Tongue (tissue), 2 donors: ENCODE measurements around the gene ACSM5. TPM values are rescaled to one million over a fixed set of nuclear protein-coding genes. Genes with fewer than 3 reads are reported as not detected.
"Not testable (repeated sequence)": the region's sequence is repeated elsewhere in the genome, so short reads cannot be mapped to it uniquely, and the experiment has no call there.

Source experiments
- DNase-seq: peaks from one replicate; pipeline ENCODE4 v3.0.0-alpha.2; 2015
- total RNA-seq: library from RNA; depleted of rRNA; stranded (reverse); fragments of >200 nt; gene quantifications from one replicate; pipeline ENCODE4 v1.2.3, GENCODE V29; 2014

Gene ACSM5
- total RNA-seq, 1 donor from 2014 or later: not detected

DNA sequence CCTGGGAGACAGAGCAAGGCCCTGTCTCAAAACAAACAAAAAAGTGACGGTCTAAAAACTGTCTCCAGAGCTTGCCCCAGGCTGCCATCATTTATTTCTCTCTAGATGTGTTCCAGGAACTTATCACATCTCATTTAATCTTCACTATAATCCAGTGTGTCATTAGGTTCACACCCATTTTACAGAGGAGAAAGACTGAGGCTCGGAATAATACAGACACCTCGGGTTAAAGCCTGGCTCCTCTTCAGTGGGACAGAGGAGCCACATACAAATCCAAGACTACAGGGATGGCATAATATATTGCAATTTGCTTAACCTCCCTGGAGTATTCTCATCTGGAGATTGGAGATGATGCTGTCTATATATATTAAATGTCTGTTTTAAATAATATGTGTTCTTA is 10.7 kb upstream of the ACSM5 start:
- no peak for DNase-seq

DNA sequence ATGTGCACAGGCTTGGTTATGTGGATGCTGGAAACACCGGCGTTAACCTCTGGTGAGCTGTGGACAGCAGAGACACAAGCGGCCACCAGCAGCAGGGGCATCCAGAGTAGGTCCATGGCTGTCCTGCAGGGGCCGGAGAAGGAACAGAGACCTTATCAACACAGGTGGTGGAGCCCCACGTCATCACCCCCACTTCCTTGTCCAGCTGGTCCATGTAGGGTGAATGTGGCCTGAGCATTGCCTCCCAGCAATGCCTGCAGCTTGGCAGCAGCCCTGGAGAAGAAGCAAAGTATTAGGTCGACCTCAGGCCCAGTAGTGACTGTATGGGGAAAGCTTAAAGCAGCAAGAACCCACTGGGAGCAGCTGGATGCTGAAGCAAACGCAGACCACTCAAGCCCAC is 10.1 kb upstream of the ACSM5 start:
- no peak for DNase-seq

DNA sequence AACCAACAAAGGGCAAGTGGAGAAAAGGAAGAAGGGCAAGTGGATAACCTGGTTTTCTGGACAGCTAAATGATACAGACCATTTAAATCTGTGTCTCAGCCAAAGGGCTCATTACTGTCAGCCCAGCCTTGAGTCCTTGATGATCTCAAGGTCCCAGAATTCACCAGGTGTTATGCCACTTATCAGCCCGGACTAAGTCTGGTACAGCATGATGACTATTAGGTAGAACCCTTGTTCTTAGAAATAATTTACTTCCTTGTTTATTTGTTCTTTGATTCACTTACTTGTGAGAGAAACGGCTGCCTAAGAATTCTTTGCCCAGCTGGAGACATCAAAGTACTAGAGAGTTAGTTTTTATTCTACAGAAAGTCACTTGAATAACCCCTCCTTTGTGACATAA is 8.3 kb upstream of the ACSM5 start:
- DNase-seq: no peak

DNA sequence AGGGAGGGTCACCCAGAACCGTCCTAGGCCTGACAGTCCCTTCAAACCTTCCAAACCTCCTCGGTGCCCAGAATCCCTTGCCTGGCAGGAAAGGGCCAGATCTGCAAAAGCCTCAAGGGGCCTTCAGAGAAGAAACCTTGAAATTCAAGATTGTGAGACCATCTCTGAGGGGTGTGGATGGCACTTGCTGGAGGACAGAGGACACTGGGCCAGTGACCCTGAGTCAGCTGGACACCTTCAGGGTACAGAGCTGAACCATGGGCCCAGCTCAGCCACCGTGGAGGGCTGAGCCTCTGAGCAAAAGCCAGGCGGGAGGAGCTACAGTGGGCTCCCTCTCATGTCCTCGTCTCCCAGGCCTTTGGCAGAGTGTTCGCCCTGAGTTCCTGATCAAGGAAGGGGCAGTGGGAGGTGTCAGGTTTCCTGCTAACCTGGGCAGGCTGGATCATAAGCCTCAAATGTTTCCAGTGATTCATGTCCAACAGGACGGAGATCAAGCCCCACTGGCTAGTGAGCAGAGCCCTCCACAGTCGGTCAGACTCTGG is 7.8 kb upstream of the ACSM5 start:
- no peak for DNase-seq

DNA sequence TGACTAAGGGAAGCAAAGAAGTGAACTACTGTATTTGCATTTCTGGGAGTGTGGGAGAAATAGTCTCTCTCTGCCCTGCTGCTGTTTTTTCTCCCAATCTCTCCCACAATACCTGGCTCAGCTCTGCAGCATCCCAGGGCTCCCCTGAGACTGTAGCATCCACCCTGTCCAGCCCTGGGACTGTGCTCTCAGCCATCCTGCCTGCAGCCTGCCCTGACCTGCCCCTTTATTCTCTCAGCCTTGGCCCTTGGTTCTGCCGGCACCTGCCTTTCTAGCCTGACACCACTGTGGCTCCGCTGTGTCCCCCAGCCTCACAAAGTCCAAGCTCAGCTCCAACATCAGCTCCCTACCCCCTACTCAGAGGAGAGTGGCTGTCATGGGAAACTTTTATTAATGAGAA is 6.7 kb upstream of the ACSM5 start:
- DNase-seq: no peak

DNA sequence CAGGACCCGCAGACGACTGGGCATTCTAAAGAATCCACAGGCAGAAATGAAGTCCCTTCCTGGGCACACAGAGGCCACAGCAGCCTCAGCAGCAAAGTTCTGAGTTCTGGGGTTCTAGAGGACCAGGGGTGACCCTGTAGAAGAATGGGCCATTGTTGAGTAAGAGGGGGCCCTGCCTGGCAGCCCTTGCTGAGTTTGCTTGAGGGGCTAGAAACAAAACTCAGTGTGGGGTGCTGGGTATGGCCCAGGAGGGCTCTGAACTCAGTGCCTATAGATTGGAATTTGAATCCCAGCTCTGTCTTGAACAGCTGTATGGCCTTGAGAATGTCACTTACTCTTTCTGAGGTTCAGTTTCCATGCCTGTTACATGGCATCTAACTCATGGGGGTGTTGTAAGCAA is 4.7 kb upstream of the ACSM5 start, which contains the start of gene PDILT:
PDILT (minus strand) TSS at position 101 of the 400 bp plus-strand sequence. CDS start 5,437 bp downstream, outside the sequence.
- no peak for DNase-seq

DNA sequence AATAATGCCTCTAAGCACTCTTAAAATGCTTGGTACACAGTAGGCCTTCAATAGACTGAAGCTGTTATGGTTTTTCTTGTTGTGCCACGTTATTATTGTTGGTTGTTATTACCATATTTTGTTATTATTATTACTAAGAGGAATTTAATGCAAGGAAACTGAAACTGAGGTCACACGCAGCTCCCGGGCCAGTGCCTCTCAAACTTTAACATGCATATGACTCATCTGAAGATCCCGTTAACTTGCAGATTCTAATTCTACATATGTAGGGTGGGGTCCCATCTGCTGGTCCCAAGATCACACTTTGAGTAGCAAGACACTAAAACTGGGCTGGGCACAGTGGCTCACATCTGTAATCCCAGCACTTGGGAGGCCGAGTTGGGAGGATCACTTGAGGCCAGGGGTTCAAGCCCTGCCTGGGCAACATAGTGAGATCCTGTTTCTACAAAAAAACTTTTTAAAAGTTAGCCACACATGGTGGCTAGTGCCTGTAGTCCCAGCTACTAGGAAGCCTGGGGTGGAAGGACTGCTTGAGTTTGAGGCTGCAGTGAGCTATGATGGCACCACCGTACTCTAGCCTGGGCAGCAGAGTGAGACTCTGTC is 888 bp downstream of the ACSM5 start:
- no peak for DNase-seq

DNA sequence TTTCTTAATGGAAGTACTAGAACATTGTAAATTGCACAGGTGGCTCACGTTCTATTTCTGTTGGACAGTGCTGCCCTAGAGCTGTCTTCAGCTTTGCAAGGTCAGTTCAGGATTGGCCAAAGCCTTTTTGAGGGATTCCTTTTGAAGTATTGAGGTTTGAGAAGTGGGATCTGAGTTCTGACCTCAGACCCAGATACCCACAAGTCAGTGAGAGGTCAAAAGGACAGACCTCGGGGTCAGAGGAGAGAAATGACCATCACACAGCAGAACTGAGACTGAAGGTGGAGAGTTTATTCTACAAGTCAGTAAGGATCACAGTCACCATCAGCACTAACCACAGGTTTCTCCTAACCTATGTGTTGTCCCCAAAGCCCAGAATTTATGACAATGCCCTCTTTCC is 1.7 kb downstream of the ACSM5 start:
- no peak for DNase-seq

DNA sequence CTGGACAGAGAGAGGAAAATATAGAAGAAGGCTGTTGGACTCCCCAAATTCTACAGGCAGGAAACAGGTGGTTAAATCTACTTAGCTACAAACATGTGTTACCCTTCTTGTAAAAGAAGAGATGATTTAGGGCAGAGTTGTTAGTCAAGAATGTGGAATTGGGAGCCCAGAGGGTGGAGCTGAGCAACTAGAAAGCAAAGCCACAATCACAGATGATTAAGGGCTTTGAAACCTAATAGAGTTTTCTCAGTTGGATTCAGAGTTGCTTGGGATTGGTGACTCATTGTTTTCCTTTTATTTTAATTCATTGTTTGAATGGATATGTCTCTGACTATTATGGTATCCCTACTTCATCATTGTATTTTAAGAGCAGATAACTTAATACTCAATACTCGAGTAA is 6.2 kb downstream of the ACSM5 start:
- DNase-seq: no peak

DNA sequence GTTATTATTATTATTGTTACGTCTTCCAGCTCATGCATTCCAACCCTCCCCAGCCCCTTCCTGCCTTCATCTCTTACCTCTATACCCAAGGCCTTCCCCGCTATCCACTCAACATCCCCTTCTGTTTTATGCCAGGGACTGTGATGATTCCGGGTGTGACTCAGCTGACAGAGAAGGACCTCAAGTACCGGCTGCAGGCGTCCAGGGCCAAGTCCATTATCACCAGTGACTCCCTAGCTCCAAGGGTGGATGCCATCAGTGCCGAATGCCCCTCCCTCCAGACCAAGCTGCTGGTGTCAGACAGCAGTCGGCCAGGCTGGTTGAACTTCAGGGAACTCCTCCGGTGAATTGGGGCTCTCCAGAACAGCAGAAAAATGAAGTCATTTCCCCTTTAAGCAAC is 9.8 kb downstream of the ACSM5 start:
- not testable (repeated sequence) for DNase-seq

DNA sequence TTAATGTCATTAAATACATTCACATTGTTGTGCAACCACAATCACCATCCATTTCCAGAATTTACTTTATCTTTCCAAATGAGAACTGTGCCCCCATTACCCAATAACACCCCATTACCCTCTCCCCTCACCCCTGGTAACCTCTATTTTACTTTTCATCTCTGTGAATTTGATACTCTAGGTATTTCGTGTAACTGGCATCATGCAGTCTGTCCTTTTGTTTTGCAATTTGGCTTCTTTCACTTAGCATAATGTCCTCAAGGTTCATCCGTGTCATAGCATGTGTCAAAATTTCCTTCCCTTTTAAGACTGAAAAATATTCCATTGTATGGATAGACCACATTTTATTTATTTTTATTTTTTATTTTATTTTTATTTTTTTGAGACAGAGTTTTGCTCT is 12.4 kb downstream of the ACSM5 start:
- not testable (repeated sequence) for DNase-seq

DNA sequence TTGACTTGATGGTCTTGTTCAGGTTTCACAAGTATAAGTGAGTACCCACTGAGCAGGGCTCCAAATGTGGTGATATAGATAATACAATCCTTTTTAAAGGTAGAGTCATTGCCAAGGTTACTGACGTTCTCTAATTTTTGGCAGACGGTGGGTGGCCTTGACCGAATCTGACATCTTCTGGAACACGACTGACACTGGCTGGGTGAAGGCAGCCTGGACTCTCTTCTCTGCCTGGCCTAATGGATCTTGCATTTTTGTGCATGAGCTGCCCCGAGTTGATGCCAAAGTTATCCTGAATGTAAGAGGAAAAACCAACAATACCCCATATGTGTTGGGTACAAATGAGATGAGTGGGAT is 14.4 kb downstream of the ACSM5 start:
- DNase-seq: not testable (repeated sequence)

DNA sequence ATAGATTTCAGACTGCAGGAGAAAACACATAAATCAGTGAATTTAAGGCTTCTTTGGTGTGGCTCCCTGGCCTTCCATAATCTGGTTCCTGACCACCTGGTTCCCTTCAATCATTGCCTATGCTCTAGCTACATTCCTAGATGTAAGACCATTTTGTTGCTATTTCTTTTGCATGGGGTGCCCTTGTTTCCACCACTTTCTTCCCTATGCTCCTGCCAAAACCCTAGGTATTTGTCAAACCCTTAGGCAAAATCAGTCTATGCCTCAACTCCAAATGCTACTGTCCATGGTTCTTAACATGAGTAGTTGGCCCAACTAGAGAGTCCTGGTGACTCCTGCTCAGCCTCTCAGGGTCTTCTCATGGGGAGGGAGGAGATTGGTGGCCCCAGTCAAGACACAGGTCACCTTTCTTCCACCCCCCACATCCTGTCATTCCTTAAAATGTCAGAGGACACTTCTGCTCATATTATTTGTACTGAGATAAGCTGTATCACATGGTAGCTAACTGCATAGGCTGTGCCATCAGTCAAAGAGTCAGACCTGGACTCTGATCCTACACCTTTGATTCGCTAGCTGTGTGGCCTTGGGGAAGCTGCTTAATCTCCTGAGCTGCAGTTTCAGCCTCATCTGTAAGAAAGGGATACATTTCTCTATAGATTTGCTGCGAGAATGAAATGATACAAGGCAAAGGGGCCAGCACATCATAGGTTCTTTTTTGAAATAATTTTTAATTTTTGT is 15.0 kb downstream of the ACSM5 start:
- DNase-seq: no peak

DNA sequence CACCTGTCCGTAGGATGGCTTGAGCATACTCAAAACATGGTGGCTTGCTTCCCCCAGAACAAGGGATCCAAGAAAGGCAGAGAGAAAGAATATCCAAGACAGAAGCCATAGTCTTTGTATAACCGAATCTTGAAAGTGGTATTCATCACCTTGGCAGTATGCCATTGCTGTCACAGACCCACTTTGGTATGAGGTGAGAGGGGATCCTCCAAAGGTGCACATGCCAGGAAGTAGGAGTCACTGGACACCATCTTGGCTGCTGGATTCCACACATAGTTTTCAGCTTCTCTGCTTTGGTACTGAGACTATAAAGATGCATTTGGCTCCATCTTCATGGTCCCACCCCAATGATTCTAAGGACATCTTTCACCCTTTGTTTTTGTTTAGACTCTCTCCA is 18.1 kb downstream of the ACSM5 start:
- DNase-seq: not testable (repeated sequence)

DNA sequence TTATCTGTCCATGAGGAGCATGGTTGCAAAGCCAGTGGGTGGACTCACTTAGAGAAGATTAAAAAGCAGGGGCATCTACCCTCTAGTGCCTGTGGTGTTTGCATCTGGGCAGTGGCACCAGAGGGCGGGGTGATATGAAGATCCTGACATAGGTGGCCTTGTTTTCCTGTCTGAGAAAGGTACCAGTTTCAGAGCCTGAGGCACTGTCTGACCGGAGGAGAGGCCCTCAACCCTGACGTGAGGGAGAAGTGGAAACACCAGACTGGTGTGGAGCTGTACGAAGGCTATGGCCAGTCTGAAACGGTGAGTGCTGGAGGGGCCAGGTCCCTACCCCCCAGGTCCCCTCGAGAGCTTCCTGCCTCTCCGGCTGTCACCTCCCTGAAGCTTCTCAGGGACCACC is 20.2 kb downstream of the ACSM5 start:
- not testable (repeated sequence) for DNase-seq

DNA sequence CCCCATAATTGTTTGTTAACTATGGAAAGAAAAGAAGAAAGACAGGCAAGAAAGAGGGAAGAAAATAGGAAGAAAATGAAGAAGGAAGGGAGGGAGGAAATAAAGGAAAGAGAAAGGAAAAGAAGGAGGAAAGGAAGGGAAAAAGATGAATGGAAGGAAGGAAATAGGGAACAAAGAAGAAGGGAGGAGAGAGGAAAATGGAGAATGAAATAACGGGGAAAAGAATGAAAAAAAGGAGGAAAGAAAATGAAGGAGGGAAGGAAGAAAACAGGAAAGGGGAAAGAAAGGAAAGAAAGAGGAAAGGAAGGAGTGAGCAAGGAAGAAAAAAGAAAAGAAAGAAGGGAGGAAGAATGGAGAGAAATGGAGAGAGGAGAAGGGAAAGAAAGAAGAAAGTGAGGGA is 21.1 kb downstream of the ACSM5 start:
- not testable (repeated sequence) for DNase-seq

DNA sequence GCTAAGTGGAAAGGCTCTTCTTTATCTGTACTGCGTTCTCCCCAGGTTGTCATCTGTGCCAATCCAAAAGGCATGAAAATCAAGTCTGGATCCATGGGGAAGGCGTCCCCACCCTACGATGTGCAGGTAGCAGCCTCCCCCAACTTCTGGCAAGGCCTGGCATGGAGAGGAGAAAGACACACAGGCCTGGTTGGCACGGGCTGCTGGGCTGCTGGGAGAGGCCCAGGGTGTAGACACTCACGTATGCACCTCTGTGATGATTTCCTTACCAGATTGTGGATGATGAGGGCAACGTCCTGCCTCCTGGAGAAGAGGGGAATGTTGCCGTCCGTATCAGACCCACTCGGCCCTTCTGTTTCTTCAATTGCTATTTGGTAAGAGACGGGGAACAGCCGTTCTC is 21.6 kb downstream of the ACSM5 start:
- DNase-seq: no peak

DNA sequence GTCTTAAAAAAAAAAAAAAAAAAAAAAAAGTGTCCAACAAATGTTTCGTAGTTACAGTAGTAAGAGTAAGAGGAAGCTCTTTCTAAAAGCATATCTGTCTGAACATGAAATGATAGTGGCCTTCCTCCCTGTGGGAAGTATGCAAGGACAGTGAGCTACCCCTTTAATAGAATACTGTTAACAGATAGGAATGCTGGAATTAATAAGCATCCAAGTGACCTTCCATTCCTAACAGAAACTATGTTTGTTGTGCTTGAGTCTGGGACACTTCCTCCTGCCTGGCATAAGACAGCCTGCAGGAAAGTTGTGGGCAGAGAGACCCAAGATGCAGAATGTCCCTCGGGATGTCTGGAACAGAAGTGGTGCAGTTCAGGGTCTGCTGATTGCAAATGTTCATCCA is 29.6 kb downstream of the ACSM5 start:
- DNase-seq: not testable (repeated sequence)

DNA sequence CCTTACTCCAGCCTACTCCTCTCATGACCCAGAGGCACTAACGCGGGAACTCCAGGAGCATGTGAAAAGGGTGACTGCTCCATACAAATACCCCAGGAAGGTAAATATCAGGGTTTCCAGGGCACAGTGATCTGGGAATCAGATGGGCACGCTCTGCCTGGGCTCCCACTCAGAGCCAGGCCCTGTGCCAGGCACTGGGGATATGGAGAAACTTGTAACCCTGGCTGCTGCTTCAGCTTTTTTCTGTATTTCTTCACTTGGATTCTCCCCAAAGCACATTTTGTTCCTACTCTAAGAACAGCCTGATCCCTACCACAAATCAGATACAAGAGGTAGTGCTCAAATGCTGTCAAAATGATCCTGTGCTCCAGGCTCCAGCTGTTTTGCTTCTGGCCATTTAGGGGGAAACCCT is 30.5 kb downstream of the ACSM5 start:
- peak; percentile 49 for DNase-seq

DNA sequence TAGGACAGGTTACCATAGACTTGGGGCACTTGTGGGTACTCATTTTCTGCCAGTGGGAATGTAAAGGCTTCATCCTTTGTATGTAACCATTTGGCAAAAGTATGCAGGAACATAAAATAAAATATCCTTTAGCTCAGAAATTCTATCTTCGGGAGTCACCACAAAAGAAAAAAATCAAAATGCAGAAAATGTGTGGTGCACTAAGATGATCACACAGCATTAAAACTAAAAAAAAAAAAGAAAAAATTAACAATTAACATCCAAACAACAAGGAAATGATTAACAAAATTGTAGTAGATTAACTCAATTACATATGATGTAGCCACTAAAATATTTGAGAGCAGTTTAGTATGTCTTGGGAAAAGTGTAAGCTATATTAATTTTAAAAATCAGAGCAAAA is 31.4 kb downstream of the ACSM5 start:
- not testable (repeated sequence) for DNase-seq

DNA sequence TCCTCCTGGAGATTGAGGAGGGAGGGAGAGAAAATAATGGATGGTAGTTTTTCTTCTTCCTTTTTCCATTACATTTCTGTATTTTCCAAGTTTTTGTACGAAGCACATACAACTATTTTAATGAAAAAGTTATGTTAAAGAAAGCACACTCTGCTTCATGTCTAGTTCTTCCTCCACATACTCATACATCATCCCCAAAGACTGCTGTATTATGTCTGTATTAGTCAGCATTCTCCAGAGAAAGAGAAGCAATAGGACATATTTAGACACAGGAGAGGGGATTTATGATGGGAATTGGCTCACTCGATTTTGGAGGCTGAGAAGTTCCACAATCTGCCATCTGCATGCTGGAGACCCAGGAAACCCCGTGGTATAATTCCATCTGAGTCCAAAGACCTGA is 31.9 kb downstream of the ACSM5 start:
- peak; percentile 20 for DNase-seq

DNA sequence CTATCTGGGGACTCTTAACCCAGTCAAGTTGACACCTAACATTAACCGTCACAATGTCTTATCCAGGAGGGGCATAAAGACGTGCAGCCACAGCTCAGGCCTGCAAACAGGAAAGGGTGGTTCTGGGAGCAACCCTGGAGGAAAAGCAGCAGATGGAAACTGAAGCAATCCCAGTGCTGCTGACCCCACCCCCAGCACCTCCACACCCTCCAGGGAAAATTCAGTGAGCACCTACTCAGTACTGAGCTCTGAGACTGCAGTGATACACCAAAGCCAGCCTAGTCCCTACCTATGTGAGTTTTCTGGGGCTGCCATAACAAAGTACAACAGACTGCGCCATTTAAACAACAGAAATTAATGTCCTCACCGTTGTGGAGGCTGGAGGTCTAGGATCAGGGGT is 32.5 kb downstream of the ACSM5 start:
- DNase-seq: not testable (repeated sequence)

DNA sequence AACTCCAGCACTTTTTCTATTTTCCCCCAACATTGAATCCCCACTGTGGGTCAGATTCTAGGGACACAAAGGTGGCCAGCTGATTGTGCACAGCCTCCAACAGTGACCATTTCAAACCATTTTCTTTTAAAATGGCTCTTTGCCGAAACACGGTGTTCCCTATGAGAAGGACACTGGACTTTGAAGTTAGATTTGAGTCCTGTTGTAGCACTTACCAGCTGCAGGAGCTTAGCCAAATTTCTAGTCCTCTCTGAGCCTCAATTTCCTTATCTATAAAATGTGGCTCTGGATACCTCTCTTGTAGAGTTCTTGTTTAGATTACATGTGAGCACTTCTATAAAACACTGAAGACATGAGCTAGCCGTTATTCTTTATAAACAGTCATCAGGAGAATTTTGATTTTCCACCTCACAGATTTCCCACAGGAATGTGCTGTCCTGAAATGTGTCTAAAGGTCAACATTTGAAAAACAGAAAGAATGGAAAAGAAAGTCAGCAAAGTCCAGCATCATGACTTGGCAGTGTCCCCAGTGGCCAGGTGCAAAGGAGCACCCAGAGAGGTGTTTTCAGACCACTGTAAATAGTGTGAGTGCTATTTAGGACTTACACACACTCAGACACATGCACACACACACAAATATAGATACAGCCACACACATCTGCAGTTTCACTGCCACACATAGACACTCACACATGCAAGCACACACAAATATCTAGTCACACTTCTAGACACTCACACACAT is 37.5 kb downstream of the ACSM5 start:
- DNase-seq: not testable (repeated sequence)
